GM21528 (cell line): ENCODE data around the gene NKAP.

Source experiments
- ATAC-seq: cut with Tn5 transposase; IDR thresholded peaks from one replicate; pipeline ENCODE4 v1.9.1; 2021; ENCODE audit warnings: mild to moderate bottlenecking, moderate library complexity; ENCODE audit not compliant: unreplicated experiment, low FRiP score

NKAP gene

DNA sequence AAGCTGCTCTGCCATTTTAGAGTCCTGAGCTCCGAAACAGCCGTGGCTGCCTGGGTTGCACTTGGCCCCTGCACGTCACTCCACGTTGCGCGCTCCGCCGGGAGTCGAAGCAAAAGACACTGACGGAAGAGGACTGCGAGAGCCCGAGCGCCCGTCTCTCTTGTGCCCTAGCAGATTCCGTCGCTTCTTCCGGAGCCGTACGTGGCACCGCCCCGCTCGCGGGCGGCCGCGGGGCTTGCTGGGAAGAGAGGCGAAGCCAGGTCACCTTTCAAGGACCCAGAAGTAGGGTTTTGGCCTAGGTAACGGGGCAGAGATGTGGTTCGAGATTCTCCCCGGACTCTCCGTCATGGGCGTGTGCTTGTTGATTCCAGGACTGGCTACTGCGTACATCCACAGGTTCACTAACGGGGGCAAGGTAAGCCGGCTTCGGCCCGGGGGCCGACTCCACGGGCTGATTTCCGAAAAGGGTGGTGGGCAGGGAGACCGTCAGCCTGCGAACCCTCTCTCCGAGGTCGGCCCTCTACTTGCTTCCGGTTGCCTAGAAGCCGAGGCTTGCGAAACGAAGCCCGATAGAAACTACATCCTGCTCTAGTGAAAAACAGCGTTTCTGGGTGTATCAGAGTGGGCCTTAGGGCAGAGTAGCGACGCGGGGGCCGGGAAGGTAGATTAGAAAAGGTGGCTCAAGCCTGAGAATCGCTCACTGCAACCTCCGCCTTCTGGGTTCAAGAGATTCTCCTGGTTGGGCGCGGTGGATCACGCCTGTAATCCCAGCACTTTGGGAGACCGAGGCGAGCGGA lies 71.8 kb downstream of the NKAP start, which contains the start of the genes NDUFA1 and RNF113A:
NDUFA1 (plus strand) TSS at position 234 of the 797 bp plus-strand sequence; CDS start at position 314, 80 bp downstream.
RNF113A (minus strand) TSS at position 135 of the 797 bp plus-strand sequence; CDS start at position 15, 120 bp downstream.
- ATAC-seq, result peak; percentile 91

DNA sequence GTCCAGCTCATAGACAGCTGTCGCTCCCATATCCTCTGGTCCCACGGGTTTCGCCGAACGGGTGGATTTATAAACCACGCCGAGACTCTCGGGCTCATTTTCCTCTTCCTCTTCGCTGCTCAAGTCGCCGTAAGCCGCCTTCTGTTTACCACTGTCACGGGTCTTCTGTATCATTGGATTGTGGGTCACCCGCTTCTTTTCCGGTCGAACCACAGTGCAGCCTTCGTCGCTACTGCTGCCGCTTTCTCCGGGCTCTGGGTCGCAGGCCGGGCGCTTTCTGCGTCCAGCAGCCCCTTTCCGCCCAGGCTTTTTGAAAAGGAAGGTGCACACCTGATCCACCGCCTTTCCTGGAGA lies 72.3 kb downstream of the NKAP start:
- peak; percentile 49 for ATAC-seq
